Fibroblast of lung (primary cell): ENCODE data around the gene DACH2. TPM values are rescaled to one million over a fixed set of nuclear protein-coding genes. Genes with fewer than 3 reads are reported as not detected.
A peak's percentile ranks its signal among the peaks of the same experiment; 100 is the strongest.

ENCODE experiments used
- DNase-seq, 2 donors: peaks; one replicate each; pipeline versions ENCODE4 v3.0.0 to v3.0.0-alpha.2; 2010; ENCODE audit warnings: low read depth in 2 of 2
- H2AFZ ChIP-seq: 2 replicates; pipeline ENCODE4 v1.5.1; 2012; ENCODE audit warnings: low read length, control low read depth, inconsistent platforms
- H3K27ac ChIP-seq: 2 replicates; pipeline ENCODE4 v1.5.1; 2011; ENCODE audit warnings: low read length, control low read depth; ENCODE audit not compliant: insufficient read depth
- H3K27me3 ChIP-seq: 2 replicates; pipeline ENCODE4 v1.5.1; 2011; ENCODE audit warnings: mild to moderate bottlenecking, low read length; ENCODE audit not compliant: control insufficient read depth, insufficient read depth
- H3K36me3 ChIP-seq: 2 replicates; pipeline ENCODE4 v1.5.1; 2011; ENCODE audit warnings: low read length; ENCODE audit not compliant: control insufficient read depth, insufficient read depth
- H3K4me1 ChIP-seq: 2 replicates; pipeline ENCODE4 v1.5.1; 2011; ENCODE audit warnings: low read length; ENCODE audit not compliant: control insufficient read depth, insufficient read depth; ENCODE audit errors: extremely low read depth
- H3K4me2 ChIP-seq: 2 replicates; pipeline ENCODE4 v1.5.1; 2011; ENCODE audit warnings: low read length, control low read depth; ENCODE audit not compliant: insufficient read depth; ENCODE audit errors: extremely low read depth
- H3K4me3 ChIP-seq, 4 experiments: fragments of 200-600 bp in 1 of 4; sonication (generic) in 1 of 4; replicated peaks in 1 of 4; 2 replicates each; pipeline ENCODE4 v1.5.1; 2011 to 2016; ENCODE audit warnings: low read length in 4 of 4, low read depth in 3 of 4, mild to moderate bottlenecking in 3 of 4, control low read depth in 2 of 4, inconsistent platforms in 1 of 4, mixed read lengths in 1 of 4; ENCODE audit not compliant: insufficient read depth in 1 of 4; ENCODE audit errors: control extremely low read depth in 1 of 4
- H3K79me2 ChIP-seq: 2 replicates; pipeline ENCODE4 v1.5.1; 2012; ENCODE audit warnings: mild to moderate bottlenecking, low read length, inconsistent platforms; ENCODE audit not compliant: control insufficient read depth, insufficient read depth
- H3K9ac ChIP-seq: 2 replicates; pipeline ENCODE4 v1.5.1; 2011; ENCODE audit warnings: mild to moderate bottlenecking, low read length, control low read depth; ENCODE audit not compliant: insufficient read depth
- H3K9me3 ChIP-seq: 2 replicates; pipeline ENCODE4 v1.5.1; 2012; ENCODE audit warnings: low read depth, low read length; ENCODE audit not compliant: control insufficient read depth, insufficient read depth
- H4K20me1 ChIP-seq: 2 replicates; pipeline ENCODE4 v1.5.1; 2011; ENCODE audit warnings: low read length; ENCODE audit not compliant: control insufficient read depth, insufficient read depth; ENCODE audit errors: extremely low read depth
- EZH2 ChIP-seq: IDR thresholded peaks from 2 replicates; pipeline ENCODE4 v1.5.1; 2012; ENCODE audit warnings: low read length, control low read depth, mild to moderate bottlenecking; ENCODE audit errors: missing control alignments
- polyA plus RNA-seq, 2 donors: library from polyadenylated mRNA; depleted of rRNA in 1 of 2; stranded (reverse) in 1 of 2; unstranded in 1 of 2; fragments of >200 nt; gene quantifications; 2 replicates each; pipeline ENCODE4 v1.2.1, GENCODE V29; 2011 to 2012; ENCODE audit warnings: missing spikeins in 1 of 2
- total RNA-seq: library from RNA; depleted of rRNA; stranded (reverse); fragments of >200 nt; gene quantifications from 2 replicates; pipeline ENCODE4 v1.2.1, GENCODE V29; 2014
- TF ChIP-seq, protein P1 (sequence below), 2 donors: IDR thresholded peaks in 1 of 2; conservative IDR thresholded peaks in 1 of 2; 1 replicate in 1 of 2; 2 replicates in 1 of 2; pipeline ENCODE4 v1.5.1; 2011 to 2012; ENCODE audit warnings: low read length in 2 of 2, control low read depth in 1 of 2, inconsistent platforms in 1 of 2, low read depth in 1 of 2, mild to moderate bottlenecking in 1 of 2

The DACH2 gene
- total and polyA plus RNA-seq, 2 donors (not counting 1 experiment from before 2014, with no cell fraction given): 0.24 to 0.99 TPM

DNA sequence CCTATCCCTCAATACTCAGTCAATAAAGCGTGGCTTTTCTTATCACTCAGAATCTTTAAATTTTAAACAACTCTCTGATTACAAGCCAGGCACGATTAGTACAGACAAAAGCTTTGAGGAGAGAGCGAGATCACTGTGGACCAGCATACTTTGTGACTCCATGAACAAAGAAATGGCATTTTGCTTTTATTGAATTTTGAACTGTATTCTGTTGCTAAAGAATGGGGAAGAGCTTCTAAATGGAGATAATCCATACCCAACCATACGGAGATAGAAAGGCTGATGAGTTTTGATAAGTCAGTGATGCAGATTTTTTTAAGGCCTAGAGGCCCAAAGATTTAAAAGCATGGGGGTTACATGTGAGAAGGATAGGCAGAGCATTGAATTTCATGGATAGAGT lies 259.1 kb downstream of the DACH2 start:
- Histone ChIP-seq H2AFZ (no peak overlapping the region), H3K27me3 (no peaks in the 10 kb centered on the region), H3K4me1 (no peaks in the 10 kb centered on the region), H3K4me3 (no peak overlapping the region), H3K79me2 (no peaks in the 10 kb centered on the region), H3K27ac (no peak overlapping the region), H4K20me1 (no peaks in the 10 kb centered on the region), H3K4me2 (no peak overlapping the region), H3K9me3 (no peaks in the 10 kb centered on the region), H3K9ac (no peak overlapping the region), H3K36me3 (no peaks in the 10 kb centered on the region)
- TF ChIP-seq EZH2: no peak
- TF ChIP-seq, protein P1, sequence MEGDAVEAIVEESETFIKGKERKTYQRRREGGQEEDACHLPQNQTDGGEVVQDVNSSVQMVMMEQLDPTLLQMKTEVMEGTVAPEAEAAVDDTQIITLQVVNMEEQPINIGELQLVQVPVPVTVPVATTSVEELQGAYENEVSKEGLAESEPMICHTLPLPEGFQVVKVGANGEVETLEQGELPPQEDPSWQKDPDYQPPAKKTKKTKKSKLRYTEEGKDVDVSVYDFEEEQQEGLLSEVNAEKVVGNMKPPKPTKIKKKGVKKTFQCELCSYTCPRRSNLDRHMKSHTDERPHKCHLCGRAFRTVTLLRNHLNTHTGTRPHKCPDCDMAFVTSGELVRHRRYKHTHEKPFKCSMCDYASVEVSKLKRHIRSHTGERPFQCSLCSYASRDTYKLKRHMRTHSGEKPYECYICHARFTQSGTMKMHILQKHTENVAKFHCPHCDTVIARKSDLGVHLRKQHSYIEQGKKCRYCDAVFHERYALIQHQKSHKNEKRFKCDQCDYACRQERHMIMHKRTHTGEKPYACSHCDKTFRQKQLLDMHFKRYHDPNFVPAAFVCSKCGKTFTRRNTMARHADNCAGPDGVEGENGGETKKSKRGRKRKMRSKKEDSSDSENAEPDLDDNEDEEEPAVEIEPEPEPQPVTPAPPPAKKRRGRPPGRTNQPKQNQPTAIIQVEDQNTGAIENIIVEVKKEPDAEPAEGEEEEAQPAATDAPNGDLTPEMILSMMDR (conservative IDR thresholded peaks at IDR 0.05 in 1 of 2, IDR thresholded peaks at IDR 0.05 in 1 of 2; ENCODE audit: low read depth in 1 of 2, low read length in 2 of 2): no peak
- DNase-seq: no peak

DNA sequence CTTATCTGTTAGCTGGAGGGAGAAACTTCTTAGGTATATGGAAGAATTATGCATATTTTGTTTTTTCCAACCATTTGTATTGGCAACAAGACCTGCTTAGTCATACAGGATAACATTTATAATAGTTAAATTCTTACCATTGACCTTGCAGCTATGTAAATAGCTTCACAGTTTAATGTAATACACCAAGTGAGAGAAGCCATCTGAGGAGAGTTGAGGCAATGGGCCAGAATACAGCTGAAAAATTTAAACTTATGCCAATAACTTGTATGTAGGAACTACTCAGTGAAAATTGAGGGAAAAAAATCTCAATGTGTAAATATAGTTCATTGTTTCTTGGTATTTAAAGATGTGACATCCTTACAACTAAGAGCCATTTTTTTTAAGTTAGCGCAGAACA lies 273.5 kb downstream of the DACH2 start:
- Histone ChIP-seq H3K9ac (no peak overlapping the region), H3K4me3 (no peak overlapping the region), H2AFZ (no peak overlapping the region), H4K20me1 (no peaks in the 10 kb centered on the region), H3K27ac (no peak overlapping the region), H3K27me3 (no peaks in the 10 kb centered on the region), H3K79me2 (no peaks in the 10 kb centered on the region), H3K36me3 (no peaks in the 10 kb centered on the region), H3K4me1 (no peaks in the 10 kb centered on the region), H3K4me2 (no peak overlapping the region), H3K9me3 (no peaks in the 10 kb centered on the region)
- TF ChIP-seq, protein P1 (conservative IDR thresholded peaks at IDR 0.05 in 1 of 2, IDR thresholded peaks at IDR 0.05 in 1 of 2; ENCODE audit: low read depth in 1 of 2, low read length in 2 of 2): no peak
- no peak for TF ChIP-seq EZH2
- DNase-seq: peak in 1 of 2 donors; percentile 56

DNA sequence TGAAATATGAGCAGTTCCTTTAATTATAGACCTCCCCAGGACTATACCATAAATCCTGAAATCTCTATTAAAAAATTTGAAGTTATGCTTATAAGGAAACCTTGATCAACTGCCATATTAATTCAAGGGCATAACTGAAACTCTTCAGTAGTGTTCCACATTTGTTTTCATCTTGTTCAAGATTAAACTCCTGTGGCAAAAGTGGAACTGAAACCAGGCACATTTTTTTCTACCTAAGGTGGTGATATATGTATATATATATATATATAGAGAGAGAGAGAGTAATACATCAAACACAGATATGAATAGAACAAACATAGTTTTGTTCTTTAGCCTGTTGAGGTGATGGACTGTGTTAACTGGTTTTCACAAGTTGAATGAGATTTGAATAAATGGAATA lies 287.9 kb downstream of the DACH2 start:
- H2AFZ ChIP-seq: no peak overlapping the region
- no peaks in the 10 kb centered on the region for H3K27me3 ChIP-seq
- H3K9me3 ChIP-seq: no peaks in the 10 kb centered on the region
- TF ChIP-seq EZH2: no peak
- TF ChIP-seq, protein P1 (conservative IDR thresholded peaks at IDR 0.05 in 1 of 2, IDR thresholded peaks at IDR 0.05 in 1 of 2; ENCODE audit: low read depth in 1 of 2, low read length in 2 of 2): no peak
- H3K4me1 ChIP-seq: no peaks in the 10 kb centered on the region
- H3K36me3 ChIP-seq: no peaks in the 10 kb centered on the region
- no peaks in the 10 kb centered on the region for H4K20me1 ChIP-seq
- no peak overlapping the region for H3K4me3 ChIP-seq
- no peak overlapping the region for H3K9ac ChIP-seq
- no peaks in the 10 kb centered on the region for H3K79me2 ChIP-seq
- no peak overlapping the region for H3K4me2 ChIP-seq
- DNase-seq: no peak
- H3K27ac ChIP-seq: no peak overlapping the region
